HUES48 (cell line): ENCODE results near the gene ABCG4.

Experiments used
- H3K27ac ChIP-seq: one replicate; pipeline ENCODE4 v1.7.0; 2013; ENCODE audit warnings: low read depth, low read length, inconsistent platforms
- H3K27me3 ChIP-seq: 2 replicates; pipeline ENCODE4 v1.6.1; 2013; ENCODE audit warnings: mild to moderate bottlenecking, low read length; ENCODE audit not compliant: control insufficient read depth, insufficient read depth
- H3K36me3 ChIP-seq: 2 replicates; pipeline ENCODE4 v1.6.1; 2013; ENCODE audit warnings: low read length; ENCODE audit not compliant: control insufficient read depth, insufficient read depth
- H3K4me1 ChIP-seq: 2 replicates; pipeline ENCODE4 v1.6.1; 2013; ENCODE audit warnings: mild to moderate bottlenecking, low read length; ENCODE audit not compliant: control insufficient read depth, insufficient read depth
- H3K4me3 ChIP-seq: 2 replicates; pipeline ENCODE4 v1.5.1; 2013; ENCODE audit warnings: mild to moderate bottlenecking, low read depth, low read length
- H3K9ac ChIP-seq: 2 replicates; pipeline ENCODE4 v1.6.1; 2013; ENCODE audit warnings: mild to moderate bottlenecking, low read depth, low read length, moderate library complexity
- H3K9me3 ChIP-seq: 2 replicates; pipeline ENCODE4 v1.6.1; 2013; ENCODE audit warnings: low read length; ENCODE audit not compliant: control insufficient read depth, insufficient read depth

Gene ABCG4

DNA sequence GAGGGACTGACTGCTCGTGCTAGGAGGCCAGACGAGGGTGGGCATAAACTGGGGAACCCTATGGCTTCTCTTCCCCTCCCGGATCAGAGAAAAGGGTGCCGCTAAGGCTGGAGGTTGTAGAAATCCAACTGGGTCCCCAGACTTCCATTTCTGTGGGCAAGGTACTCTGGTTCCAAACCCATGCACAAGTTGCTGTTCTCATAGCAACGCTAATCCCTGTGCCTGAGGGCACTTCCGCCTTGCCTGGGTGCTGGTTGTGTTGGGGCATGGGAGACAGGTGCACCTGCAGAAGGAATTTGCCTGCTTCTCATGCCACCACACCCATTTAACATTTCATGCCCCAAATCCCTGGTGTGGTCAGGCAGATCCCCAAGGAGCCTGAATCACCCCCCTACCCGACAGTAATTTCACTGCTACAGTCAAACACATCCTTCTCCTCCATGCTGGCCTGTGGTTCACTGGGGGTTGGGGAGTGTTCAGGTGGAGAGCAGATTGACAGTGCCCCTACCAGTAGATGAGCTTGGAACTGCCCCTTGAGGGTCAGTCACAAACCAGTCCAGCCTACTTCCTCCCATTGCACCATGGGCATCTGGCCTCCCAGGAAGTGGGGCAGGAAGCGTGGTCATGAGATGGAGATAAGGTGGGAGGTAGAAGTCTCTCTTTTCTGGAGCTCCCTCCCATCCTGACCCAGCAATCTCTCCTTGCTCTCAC, 40.6 kb upstream of the ABCG4 start:
- Histone ChIP-seq H3K4me1 (peaks cover 13% of the 10 kb centered on the region), H3K27ac (no peak overlapping the region), H3K27me3 (peaks cover 14% of the 10 kb centered on the region), H3K9me3 (no peaks in the 10 kb centered on the region), H3K9ac (no peak overlapping the region), H3K4me3 (peak overlapping the region; percentile 75), H3K36me3 (peaks cover 6% of the 10 kb centered on the region; the same call in 1 of the 2 replicates)

GRCh38 chr11:119108857-119109221, 40.0 kb upstream of the ABCG4 start:
- no peak overlapping the region for H3K27ac ChIP-seq
- H3K9ac ChIP-seq: no peak overlapping the region
- H3K4me3 ChIP-seq: 0 out of 2 replicates have a peak overlapping the region, but pooled peaks have one; percentile 75
- H3K4me1 ChIP-seq: peaks cover 13% of the 10 kb centered on the region
- H3K27me3 ChIP-seq: peaks cover 14% of the 10 kb centered on the region
- H3K9me3 ChIP-seq: no peaks in the 10 kb centered on the region
- peaks cover 8% of the 10 kb centered on the region; the same call in 1 of the 2 replicates for H3K36me3 ChIP-seq

DNA sequence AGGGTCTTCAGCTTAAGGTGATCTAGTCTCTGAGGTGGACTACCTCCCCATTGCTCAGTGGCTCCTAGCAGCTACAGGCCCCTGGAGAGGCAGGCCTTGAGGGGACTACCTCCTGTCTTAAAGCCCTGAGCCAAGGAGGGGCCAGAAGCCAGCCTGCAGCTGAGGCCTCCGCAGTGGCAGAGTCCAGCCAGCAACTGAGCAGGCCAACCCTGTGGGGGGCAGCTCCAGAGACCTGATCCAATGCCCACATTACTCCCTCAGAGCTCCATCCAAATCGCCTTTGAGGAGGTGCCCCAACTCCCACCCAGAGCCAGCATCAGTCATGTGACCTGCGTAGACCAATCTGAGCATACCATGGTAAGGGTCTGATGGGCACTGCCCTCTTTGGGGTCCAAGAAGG, 39.0 kb upstream of the ABCG4 start:
- Histone ChIP-seq H3K4me3 (no peak overlapping the region), H3K36me3 (peaks cover 9% of the 10 kb centered on the region; the same call in 1 of the 2 replicates), H3K4me1 (peaks cover 13% of the 10 kb centered on the region), H3K27ac (no peak overlapping the region), H3K27me3 (peaks cover 14% of the 10 kb centered on the region), H3K9me3 (no peaks in the 10 kb centered on the region), H3K9ac (no peak overlapping the region)

DNA sequence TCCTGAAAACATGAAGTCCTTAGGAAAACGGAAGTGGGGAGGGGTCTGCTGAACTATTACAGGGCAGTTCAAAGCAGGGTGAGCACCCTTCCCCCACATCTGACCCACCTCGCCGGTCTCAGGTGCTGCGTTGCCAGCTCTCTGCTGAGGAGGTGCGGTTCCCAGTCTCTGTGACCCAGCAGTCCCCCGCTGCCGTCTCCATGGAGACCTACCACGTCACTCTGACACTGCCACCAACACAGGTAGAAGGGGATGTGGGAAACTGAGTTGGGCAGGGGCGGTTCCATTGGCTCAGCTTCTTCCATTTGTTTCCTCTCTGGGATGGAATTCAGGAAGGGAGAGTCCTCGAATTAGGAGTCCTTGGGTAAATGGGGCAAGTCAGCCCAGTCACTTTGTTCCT, 38.4 kb upstream of the ABCG4 start:
- peaks cover 14% of the 10 kb centered on the region for H3K27me3 ChIP-seq
- no peak overlapping the region for H3K4me3 ChIP-seq
- H3K9ac ChIP-seq: no peak overlapping the region
- no peaks in the 10 kb centered on the region for H3K9me3 ChIP-seq
- peaks cover 9% of the 10 kb centered on the region; the same call in 1 of the 2 replicates for H3K36me3 ChIP-seq
- no peak overlapping the region for H3K27ac ChIP-seq
- peaks cover 13% of the 10 kb centered on the region for H3K4me1 ChIP-seq

GRCh38 chr11:119111361-119111925, 37.4 kb upstream of the ABCG4 start:
- Histone ChIP-seq H3K36me3 (peaks cover 9% of the 10 kb centered on the region; the same call in 1 of the 2 replicates), H3K4me3 (no peak overlapping the region), H3K27ac (no peak overlapping the region), H3K9ac (no peak overlapping the region), H3K4me1 (peaks cover 8% of the 10 kb centered on the region), H3K27me3 (peaks cover 14% of the 10 kb centered on the region), H3K9me3 (no peaks in the 10 kb centered on the region)

DNA sequence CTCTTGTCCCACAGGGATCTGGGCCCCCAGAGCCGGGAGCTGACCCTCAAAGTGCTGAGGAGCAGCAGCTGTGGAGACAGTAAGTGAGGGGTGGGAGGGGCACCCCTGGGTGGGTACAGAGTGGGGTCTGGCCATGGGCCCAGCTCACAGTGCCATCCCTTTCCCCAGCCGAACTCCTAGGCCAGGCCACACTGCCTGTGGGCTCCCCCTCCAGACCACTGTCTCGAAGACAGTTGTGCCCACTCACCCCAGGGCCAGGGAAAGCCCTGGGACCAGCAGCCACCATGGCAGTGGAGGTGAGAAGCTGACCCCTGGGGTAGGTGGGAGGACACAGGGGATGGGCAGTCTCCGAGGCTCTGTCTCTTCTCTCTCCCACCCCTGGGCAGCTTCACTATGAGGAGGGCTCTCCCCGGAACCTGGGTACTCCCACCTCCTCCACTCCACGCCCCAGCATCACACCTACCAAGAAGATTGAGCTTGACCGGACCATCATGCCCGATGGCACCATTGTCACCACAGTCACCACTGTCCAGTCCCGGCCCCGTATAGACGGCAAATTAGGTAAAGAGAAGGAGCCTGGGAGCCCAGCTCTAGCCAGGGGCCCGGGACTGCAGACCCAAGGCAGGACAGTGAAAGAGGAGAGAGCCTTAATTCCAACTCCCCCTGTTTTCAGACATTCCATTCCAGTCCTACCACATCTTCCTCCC, 36.4 kb upstream of the ABCG4 start:
- H3K27me3 ChIP-seq: peaks cover 14% of the 10 kb centered on the region
- H3K9ac ChIP-seq: no peak overlapping the region
- no peak overlapping the region for H3K27ac ChIP-seq
- H3K9me3 ChIP-seq: no peaks in the 10 kb centered on the region
- H3K36me3 ChIP-seq: peaks cover 9% of the 10 kb centered on the region; the same call in 1 of the 2 replicates
- H3K4me1 ChIP-seq: peaks cover 3% of the 10 kb centered on the region; the same call in 1 of the 2 replicates
- no peak overlapping the region for H3K4me3 ChIP-seq

- H3K4me1 ChIP-seq: no peaks in the 10 kb centered on the region
Measured at GRCh38 chr11:119113716-119114115, 35.1 kb upstream of the ABCG4 start.

DNA sequence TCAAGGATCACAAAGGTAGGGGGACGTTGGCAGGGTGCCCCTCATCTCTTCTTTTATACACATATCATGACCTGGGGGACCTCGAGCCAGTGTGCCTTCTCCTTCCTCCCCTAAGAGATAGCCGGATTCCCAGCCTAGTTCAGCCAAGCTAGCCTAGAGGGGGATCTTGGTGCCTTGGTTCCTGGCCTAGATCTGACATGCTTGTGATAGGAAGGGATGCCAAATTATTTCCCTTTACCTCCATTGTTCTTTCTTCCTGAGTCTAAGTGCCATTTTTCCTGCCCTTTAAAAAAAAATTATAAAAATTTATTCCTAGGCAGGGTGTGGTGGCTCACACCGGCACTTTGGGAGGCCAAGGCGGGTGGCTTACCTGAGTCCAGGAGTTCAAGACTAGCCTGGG, 34.5 kb upstream of the ABCG4 start:
- peaks cover 9% of the 10 kb centered on the region; the same call in 1 of the 2 replicates for H3K36me3 ChIP-seq
- H3K9me3 ChIP-seq: no peaks in the 10 kb centered on the region

More at GRCh38 chr11:119113716-119114115, 35.1 kb upstream of the ABCG4 start:
- Histone ChIP-seq H3K27ac (no peak overlapping the region), H3K36me3 (peaks cover 9% of the 10 kb centered on the region; the same call in 1 of the 2 replicates), H3K9ac (no peak overlapping the region), H3K9me3 (no peaks in the 10 kb centered on the region), H3K4me3 (no peak overlapping the region), H3K27me3 (peaks cover 2% of the 10 kb centered on the region)

DNA sequence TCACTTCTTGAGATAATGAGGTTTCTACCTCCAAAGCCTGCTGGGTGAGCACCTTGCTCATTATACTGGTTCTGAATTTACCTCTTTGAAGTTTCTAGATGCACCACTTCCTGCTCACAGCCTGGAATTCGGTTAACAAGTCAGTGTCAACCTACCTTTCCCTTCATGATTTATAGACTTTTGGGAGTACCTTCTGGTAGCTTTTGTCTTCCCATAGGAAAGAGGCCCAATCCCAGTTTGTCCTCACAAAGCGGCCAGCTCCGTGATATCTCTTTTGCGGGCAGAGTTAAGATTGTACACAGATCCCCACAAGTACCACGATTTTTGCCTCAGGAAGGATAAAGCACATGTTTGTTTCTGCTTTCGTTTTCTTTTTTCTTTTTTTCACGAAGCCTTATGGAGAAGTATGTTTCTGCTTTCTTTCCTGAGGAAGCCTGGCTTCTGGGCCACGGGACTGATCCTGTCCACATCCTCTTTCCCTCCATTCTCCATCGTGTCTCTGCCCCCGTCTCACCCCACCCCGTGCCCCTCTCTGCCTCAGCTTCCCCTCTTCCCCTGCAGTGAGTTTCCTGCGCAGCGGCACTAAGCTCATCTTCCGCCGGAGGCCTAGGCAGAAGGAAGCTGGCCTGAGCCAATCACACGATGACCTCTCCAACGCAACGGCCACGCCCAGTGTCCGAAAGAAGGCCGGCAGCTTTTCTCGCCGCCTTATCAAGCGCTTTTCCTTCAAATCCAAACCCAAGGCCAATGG, 33.2 kb upstream of the ABCG4 start:
- Histone ChIP-seq H3K36me3 (peaks cover 9% of the 10 kb centered on the region; the same call in 1 of the 2 replicates), H3K9ac (no peak overlapping the region), H3K27me3 (no peaks in the 10 kb centered on the region), H3K4me1 (peaks cover 2% of the 10 kb centered on the region; the same call in 1 of the 2 replicates), H3K9me3 (no peaks in the 10 kb centered on the region), H3K4me3 (no peak overlapping the region), H3K27ac (no peak overlapping the region)

More for the DNA sequence above, 34.5 kb upstream of the ABCG4 start:
- Histone ChIP-seq H3K4me3 (no peak overlapping the region), H3K4me1 (no peaks in the 10 kb centered on the region), H3K9ac (no peak overlapping the region), H3K27ac (no peak overlapping the region), H3K27me3 (no peaks in the 10 kb centered on the region)

DNA sequence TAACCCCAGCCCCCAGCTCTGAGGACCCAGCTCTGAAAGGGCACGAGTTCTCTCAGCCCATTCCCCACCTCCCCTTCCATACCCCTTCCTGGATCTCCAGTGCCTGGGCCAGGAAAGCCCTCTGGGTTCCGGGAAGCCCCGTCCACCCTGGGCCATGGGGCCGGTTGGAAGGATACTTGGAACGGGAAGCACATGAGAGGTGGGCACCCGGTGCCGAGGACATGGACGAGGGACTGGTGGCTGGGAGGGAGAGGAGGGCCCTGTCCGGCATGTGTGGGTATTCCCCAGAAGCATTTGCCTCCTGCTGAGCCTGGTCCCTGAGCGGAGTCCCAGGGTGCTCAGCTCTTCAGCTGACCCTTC, 32.6 kb upstream of the ABCG4 start:
- Histone ChIP-seq H3K27ac (no peak overlapping the region), H3K36me3 (peaks cover 8% of the 10 kb centered on the region; the same call in 1 of the 2 replicates), H3K9ac (no peak overlapping the region), H3K27me3 (no peaks in the 10 kb centered on the region), H3K9me3 (no peaks in the 10 kb centered on the region), H3K4me3 (no peak overlapping the region), H3K4me1 (peaks cover 3% of the 10 kb centered on the region; the same call in 1 of the 2 replicates)
